NOMO-1 (cell line): ENCODE measurements around the gene CFAP57.

Experiments
- DNase-seq, 2 experiments: peaks; one replicate each; lab custom pipeline; 2025; ENCODE audit not compliant: unreplicated experiment in 2 of 2; lab: John Stamatoyannopoulos, UW

CFAP57 gene

GRCh38 chr1:43251024-43251423 is 78.9 kb downstream of the CFAP57 start:
- DNase-seq, result no peak

GRCh38 chr1:43252225-43252624 is 80.1 kb downstream of the CFAP57 start:
- DNase-seq, result no peak

DNA sequence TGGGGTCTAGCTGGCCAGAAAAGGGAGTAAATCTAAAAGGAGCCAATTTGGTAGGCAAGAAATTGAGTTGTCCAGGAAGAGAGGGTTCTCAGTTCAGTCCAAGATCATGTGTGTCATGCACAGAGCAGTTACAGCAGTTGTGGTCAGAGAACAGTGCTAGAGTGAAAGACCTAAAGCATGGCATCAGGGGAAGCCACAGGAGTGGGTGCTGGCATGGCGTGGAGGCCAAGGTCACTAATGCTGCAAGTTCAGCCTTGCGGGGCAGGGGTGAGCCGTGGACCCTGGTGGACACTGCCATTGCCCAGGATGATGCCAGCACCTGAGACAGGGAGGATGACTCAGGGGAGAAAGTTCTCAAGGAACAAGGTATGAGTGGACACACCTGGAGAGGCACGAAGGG is 81.0 kb downstream of the CFAP57 start:
- DNase-seq, result no peak

GRCh38 chr1:43253876-43254275 is 81.7 kb downstream of the CFAP57 start:
- no peak for DNase-seq

DNA sequence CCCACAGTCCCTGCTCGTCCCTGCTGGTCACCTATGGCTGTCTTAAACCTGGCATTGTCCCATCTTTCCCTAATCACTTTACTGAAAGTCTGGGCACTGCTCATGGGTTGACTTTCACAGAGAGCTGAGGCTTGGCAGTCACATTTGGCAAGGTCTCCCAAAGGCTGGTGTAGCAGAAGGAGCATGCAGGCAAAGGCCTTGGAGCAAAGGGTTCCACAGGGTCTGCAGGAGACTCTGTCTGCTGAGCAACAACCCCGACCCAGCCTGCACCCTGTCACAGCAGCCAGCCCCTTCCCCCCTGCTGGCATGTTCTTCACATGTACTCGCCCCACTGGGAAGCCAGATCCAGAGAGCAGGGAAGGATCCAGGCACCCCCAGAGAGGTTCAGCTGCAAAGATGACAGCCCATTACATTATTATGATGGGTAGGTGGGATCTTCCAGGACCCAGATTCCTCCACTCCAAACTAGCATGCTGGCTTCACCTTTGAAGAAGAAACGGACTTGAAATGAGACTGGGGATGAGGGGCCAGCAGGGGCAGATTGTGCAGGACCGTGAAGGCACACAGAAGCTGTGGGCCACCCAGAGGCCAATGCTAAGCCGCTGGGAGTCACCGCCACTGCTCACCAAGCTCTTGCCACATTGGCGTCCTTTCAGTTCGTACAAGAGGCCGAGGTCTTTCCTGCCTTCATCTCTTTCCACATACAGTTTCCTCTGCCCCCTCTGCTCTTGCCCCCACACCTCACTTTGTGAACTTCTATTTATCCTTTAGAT is 83.5 kb downstream of the CFAP57 start:
- DNase-seq, result no peak

DNA sequence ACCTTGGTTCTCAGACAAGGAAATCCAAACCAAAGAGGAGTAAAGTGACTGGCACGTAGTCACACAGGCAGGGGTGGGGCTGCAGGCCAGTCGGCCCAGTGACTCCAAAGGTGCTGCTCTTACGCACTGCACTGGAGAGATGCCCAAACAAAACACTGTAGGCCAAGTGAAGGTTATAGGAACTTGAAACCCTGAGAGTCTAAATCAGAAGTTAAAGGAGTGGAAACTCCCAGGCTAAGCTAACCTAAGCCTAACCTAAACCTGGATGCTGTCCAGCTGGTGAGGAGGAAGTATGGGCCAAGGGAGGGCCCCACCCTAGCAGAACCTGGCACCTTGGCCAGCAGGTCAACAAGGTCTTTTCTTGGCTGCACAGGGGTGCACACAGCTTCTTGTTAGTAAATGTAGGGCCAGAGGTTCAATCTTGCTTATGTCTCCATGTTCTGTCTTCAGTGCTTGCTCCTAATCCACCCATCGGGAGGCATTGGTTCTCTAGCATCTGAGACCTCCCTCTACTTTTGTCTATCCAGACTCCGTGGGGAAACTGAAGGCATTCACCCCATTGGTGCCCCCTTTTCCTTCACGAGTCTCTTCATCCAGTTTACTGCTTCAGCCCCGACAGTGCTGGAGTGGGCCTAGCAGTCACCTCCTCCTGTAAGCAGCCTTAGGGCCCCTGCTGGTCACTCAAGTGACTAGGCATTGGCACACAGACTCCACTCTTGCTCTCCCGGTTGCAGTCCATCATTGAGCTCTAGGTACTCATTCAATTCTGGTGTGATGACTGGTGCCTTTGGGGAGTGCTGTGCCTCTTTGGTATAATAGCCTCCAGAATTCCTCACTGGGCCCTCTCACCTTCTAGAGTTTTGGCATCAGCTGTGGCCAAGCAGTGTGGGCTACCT is 84.8 kb downstream of the CFAP57 start:
- no peak for DNase-seq

GRCh38 chr1:43258370-43258769 is 86.2 kb downstream of the CFAP57 start:
- no peak for DNase-seq

DNA sequence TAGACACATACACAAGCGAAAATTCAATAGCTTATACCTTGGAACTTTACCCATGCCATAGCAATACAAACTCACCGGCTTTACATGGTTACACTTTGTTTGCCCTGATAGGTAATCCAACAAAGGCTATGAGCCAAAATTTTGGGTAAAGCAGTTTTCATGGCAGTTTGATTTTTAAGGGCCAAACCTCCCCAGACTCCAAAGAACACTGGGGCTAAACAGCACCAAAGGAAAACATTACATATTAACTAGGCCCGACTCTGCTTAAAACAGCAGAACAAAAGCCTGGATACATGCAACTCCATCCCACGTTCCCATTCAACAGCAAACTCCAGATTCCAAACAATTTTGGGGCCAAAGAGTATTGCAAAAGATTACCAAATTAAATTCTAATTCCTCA is 93.3 kb downstream of the CFAP57 start:
- no peak for DNase-seq

DNA sequence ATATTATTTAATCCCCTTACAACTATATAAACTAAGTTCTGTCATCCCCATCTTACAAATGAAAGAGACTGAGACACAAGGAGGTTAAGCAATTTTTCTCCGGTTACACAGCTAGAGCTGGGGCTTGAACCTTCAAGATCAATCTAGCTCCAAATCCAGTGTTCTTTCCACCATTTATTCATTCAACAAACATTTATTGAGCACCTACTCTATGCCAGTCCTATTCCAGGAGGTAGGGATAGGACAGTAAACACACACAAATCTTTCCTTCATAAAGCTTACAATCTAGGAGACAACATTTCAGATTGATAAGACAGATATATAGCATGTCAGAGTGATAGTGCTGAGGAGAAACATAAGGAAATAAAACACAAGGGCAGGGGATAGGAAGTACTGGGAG is 94.8 kb downstream of the CFAP57 start:
- no peak for DNase-seq

- DNase-seq, result no peak
Measured at GRCh38 chr1:43267291-43267805, 95.2 kb downstream of the CFAP57 start.

GRCh38 chr1:43267818-43268425 is 95.8 kb downstream of the CFAP57 start:
- no peak for DNase-seq

DNA sequence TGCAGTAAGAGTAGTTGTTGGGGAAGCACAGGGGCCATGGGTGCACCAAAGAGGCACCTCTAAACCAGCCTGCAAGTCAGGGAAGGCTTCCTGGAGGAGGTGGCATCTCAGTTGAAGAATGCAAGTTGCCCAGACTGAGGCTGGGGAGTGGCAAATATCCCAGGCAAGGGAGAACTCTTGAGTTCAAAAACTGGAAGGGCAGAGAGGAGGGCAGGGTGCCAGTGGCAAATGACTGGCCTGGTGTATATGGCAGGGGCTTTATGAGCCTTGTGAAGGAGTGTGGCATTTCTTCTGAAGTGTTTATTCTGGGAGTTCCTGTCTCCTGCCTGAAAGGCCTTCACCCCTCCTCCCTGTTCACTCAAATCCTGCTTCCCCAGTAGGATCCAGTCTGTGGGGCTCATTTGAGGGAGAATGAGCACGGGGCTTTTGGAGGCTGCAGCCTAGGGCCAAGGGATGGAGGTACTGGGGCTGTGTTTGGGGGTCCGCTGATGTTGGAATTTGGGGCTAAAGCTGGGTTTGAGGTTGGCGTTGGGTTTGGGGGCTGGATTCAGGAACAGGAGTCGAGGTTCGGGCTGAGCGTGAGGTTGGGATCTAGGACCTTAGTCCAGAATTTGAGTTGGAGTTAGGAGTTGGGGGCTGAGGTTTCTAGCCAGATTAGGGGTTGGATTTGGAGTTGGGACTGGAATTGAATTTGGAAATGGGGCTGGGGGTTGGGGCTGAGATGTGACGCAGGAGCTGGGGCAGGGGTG is 97.7 kb downstream of the CFAP57 start, which contains the start of gene TMEM125:
TSS of gene TMEM125 (plus strand) at position 357 of the 749 bp plus-strand sequence. CDS start 2,740 bp downstream, outside the sequence.
- DNase-seq, result no peak

DNA sequence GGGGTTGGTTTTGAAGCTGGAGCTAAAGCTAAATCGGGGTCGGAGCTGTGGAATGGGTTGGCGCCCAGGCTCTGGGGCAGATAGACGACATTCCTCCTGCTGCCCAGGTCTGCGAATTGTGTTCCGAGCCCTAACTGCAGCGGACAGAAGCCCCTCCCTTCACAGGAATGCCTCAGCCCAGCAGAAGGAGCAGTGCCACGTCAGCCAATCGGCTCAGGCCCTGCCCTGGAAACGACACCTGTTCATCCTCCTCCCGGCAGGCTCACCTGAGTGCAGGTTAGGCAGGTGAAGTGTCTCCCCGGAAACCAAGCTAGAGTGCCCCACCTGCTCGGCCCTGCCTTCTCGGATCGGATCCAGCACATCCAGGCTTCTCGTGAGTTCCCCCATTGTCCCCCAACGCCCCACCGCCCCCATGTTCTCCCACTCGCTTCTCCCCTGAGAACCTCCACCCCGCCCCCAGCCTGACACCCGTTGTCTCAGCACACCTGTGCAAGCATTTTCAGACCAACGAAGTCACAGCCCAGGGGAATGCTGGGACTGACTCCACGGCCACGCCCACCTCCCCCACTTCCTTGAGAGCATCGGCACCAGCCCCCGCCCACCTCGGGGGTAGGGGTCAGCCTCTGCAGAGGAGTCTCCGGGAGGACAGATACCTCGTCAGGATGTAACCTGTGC is 98.4 kb downstream of the CFAP57 start:
- DNase-seq, result no peak

GRCh38 chr1:43271186-43272118 is 99.3 kb downstream of the CFAP57 start:
- no peak for DNase-seq

DNA sequence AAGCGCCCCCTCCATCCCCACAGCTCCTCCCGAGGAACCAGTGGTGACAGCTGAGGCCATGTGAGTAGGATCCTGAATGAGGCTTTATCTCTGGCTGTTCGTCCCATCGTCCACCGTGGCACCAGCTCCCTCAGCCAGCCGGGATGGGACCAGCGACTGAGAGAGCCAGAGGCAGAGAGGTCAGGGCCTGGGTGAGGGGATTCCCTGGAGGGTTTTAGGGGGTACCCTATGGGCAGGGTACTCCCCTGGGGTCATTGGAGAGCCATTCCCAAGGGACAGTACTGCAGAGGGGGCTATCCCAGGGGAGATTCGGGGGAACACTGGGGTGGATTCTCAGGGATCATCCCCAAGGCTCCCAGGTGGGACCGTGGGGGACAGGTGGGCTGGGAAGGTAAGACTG is 100.0 kb downstream of the CFAP57 start:
- DNase-seq, result no peak

DNA sequence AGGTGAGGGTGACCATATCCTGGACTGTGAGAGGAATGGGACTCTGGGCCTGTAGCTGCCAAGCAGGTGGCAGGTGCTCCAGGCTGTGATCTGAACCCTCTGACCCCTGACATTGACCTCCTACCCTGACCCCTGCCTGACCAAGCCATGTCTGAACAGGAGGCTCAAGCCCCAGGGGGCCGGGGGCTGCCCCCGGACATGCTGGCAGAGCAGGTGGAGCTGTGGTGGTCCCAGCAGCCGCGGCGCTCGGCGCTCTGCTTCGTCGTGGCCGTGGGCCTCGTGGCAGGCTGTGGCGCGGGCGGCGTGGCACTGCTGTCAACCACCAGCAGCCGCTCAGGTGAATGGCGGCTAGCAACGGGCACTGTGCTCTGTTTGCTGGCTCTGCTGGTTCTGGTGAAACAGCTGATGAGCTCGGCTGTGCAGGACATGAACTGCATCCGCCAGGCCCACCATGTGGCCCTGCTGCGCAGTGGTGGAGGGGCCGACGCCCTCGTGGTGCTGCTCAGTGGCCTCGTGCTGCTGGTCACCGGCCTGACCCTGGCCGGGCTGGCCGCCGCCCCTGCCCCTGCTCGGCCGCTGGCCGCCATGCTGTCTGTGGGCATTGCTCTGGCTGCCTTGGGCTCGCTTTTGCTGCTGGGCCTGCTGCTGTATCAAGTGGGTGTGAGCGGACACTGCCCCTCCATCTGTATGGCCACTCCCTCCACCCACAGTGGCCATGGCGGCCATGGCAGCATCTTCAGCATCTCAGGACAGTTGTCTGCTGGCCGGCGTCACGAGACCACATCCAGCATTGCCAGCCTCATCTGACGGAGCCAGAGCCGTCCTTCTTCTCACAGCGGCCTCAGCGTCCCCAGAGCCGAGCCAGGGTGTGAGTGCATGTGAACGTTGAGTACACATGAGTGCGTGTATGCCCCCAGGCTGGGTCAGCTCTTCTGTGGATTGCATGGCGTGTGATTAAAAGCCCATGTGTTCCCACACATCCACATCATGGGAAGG is 100.7 kb downstream of the CFAP57 start:
- no peak for DNase-seq

DNA sequence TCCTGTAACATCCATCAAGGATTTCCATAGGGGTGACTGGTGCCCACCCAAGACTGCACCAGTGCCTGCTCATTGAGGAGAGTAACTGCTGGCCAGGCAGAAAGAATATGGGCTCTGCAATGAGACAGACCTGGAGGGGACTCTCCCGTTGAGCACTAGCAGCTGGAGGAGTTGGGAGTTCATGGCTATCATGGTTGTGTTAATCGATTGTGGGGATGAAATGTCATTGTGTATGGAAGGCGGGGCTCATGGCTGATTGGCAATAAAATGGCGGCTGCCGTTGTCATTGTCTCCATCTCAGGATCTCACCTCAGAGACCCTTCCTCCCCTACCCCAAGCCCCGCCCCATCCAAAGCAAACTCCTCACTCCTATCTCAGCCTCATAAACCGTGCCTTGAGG is 101.6 kb downstream of the CFAP57 start:
- no peak for DNase-seq
